DMS 273 (cell line): ENCODE measurements around the gene PPIE.
"Not testable (repeated sequence)": the region's sequence is repeated elsewhere in the genome, so short reads cannot be mapped to it uniquely, and the experiment has no call there.

Experiments
- DNase-seq: peaks from one replicate; lab custom pipeline; 2025; ENCODE audit not compliant: unreplicated experiment; lab: John Stamatoyannopoulos, UW

The PPIE gene

GRCh38 chr1:39776886-39777285, 38.2 kb downstream of the PPIE start:
- no peak for DNase-seq

GRCh38 chr1:39777306-39777705, 38.6 kb downstream of the PPIE start:
- no peak for DNase-seq

GRCh38 chr1:39777896-39778295, 39.2 kb downstream of the PPIE start:
- not testable (repeated sequence) for DNase-seq

GRCh38 chr1:39778463-39779099, 39.9 kb downstream of the PPIE start:
- not testable (repeated sequence) for DNase-seq

GRCh38 chr1:39779137-39779536, 40.5 kb downstream of the PPIE start:
- DNase-seq, result no peak

GRCh38 chr1:39779821-39780220, 41.1 kb downstream of the PPIE start:
- no peak for DNase-seq

GRCh38 chr1:39781349-39781715, 42.6 kb downstream of the PPIE start:
- DNase-seq, result no peak

- DNase-seq, result no peak
Observed at GRCh38 chr1:39782103-39782502, 43.4 kb downstream of the PPIE start.

GRCh38 chr1:39782685-39783084, 44.0 kb downstream of the PPIE start:
- DNase-seq, result not testable (repeated sequence)

- DNase-seq, result not testable (repeated sequence)
Observed at GRCh38 chr1:39786303-39787107, 47.8 kb downstream of the PPIE start.

GRCh38 chr1:39787108-39787375, 48.4 kb downstream of the PPIE start:
- DNase-seq, result not testable (repeated sequence)

GRCh38 chr1:39787468-39787867, 48.8 kb downstream of the PPIE start:
- DNase-seq, result no peak

- DNase-seq, result not testable (repeated sequence)
Observed at GRCh38 chr1:39787964-39788363, 49.3 kb downstream of the PPIE start.

- peak; percentile 99 for DNase-seq
Observed at GRCh38 chr1:39788426-39788757, 49.7 kb downstream of the PPIE start.

GRCh38 chr1:39788758-39789570, 50.3 kb downstream of the PPIE start, which contains the start of gene BMP8B:
TSS of gene BMP8B (minus strand) at chr1:39788865. CDS start at chr1:39788485, 380 bp downstream.
- peak; percentile 100 for DNase-seq

- DNase-seq, result no peak
Observed at GRCh38 chr1:39789571-39790110, 51.0 kb downstream of the PPIE start.

- DNase-seq, result no peak
Observed at GRCh38 chr1:39791838-39792237, 53.2 kb downstream of the PPIE start.

- DNase-seq, result no peak
Observed at GRCh38 chr1:39795651-39796050, 57.0 kb downstream of the PPIE start.

- DNase-seq, result peak; percentile 95
Observed at GRCh38 chr1:39798859-39799769, 60.4 kb downstream of the PPIE start.

GRCh38 chr1:39799770-39800470, 61.2 kb downstream of the PPIE start:
- peak; percentile 100 for DNase-seq
